HG03039 (cell line): ENCODE results near the gene GZF1.

ENCODE experiments used
- ATAC-seq: cut with Tn5 transposase; IDR thresholded peaks from one replicate; pipeline ENCODE4 v1.9.1; 2021; ENCODE audit warnings: mild to moderate bottlenecking, moderate library complexity; ENCODE audit not compliant: unreplicated experiment

Gene GZF1

DNA sequence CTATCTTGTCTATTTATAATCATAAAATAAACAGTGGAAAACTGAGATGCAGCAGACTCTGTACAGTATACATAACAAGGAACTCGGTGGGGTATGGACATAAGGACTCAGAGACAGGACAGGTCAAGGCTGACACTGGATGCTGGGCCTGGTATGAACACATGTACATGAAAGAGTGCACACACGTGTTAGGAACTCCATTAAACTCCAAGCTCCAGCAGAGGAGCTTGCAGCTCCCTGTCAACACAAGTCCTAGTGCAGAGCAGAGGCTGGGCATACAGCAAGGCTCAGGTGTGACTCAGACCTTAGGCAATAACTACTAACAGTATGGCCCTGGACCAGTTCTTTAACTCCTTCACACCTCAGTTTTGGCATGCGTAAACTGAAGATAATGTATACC, 42.2 kb downstream of the GZF1 start:
- ATAC-seq: no peak

DNA sequence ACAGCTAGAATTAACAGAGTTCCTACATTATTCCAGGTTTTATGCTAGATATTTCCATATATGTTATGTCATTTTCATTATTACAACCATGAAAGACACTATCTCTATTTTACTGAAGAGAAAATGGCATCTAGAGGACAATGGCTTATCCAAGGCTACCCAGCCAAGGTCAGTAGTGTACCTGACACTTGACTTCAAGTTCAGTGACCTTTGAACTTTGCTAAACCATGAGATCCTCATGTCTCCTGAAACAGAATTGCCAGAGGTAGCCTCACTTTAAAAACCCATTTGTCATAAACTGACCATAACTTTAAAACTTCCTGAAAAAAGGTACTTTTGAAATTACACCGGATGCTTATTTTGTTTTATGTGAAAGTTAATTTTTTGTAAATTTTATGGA, 44.9 kb downstream of the GZF1 start:
- ATAC-seq: no peak

DNA sequence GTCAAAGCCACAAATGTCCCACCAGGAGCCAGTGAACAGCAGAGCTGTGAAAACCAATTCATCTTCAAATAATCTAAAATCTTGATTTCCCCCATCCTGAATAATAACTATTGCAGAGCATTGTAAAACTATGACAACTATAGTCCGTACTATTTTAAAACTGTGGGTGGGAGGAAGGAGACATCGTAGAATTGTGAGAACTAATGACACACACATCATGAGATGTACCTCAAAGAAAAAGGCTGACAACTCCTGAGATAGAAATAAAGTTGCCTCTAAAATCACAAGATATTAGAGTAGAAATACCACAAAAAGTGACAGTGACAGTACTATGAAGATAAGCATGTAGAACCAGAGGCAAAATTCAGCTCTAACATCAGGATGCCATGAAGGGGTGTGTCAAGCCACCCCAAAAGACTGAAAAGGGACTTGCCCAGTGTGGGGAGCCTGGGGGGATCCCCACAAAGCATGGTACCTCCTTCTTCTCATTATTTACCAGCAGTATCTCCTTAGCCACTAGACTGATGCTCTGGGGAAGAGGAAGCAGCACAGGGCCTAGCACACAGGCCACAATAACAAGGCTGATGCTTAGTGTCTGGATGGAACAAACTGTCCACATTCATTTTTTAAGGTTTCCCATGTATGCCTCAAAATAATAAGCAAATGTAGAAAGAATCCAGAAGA, 45.9 kb downstream of the GZF1 start:
- peak; percentile 73 for ATAC-seq

DNA sequence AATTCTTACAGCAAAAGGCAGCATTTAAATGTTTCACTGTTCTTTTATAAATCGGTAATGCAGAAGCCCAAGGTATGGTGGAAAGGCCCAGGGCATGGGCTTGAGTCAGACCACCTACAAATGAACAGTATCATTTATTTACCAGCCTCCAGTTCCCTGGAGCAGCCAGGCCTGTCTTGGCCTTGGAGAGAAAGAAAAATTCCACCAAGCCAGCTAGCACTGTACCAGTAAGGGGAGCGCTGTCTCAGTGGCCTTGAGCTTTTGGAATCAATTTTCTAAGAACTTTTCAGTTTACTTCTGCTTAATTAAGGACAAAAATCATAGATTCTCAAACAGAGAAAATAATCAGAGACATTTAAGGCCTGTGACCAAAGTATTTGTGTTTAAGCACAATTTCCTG, 47.0 kb downstream of the GZF1 start:
- ATAC-seq: no peak

DNA sequence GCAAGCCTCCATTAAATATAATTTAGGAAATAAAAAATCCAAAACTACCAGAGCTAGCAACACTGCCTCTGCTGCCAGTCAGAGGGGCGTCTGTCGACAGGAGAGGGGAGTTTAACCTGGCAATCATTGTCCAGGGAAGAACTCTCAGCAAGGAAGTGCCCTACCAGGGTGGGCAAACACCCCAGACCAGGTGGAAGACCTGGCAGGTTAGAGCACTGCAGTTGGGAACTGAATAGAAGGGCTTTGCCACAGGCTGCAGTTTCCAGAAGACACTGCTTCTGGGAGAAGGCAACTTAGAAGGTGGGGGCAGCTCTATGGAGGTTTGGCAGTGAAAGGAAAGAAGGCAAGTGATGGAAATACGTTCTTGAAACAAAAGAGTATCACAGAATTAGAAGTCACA, 47.8 kb downstream of the GZF1 start:
- no peak for ATAC-seq

DNA sequence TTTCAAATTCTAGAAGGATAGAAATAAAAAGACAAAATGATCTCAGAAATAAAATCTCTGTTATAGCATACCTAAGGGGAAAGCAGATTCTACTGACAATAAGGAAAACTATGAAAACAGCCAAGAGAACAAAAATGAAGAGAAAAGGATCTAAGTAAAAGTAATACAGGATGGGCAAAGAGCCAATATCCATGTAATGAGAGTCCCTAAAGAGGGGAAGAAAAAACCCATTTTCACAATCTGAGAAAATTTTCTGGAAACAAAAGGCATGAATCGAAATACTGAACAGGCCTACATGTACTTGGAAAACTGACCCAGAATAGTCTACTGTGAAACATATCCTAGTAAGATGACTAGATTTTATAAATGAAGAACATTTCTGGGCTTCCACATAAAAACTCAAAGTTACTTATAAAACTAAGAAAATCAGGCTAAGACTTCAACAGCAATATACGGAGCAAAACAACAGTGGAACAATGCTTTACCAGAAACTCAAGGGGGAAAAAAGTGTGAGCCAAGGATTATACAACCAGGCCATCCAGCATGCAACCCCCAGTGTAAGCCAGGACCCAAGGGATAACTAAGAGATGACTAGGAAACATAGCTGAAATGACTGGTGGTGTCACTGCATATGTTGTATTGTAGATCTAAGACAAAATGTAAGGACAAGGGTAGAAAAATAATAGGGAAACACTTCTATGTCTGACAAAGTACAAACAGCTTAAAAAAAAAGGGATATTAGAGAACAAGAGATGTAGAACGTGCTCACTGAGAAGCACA, 49.1 kb downstream of the GZF1 start:
- ATAC-seq: no peak

DNA sequence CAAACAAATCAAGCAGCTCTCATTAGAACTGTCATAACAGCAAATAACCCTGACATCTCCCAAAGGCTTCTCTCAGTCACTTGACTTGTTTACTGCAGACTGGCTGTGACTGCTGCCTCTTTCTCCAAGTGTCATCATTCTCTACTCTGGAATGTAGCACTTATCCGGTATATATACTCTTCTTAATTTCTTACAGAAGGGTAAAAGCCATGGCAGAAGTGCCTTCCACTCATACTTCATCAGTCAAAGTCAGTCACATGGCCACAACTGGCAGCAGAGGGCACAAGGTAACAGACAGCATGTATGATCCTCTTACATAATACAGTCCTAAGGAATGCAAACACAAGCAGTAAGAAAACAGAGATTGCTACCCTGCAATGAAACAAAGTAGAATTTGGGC, 50.0 kb downstream of the GZF1 start:
- ATAC-seq: no peak

DNA sequence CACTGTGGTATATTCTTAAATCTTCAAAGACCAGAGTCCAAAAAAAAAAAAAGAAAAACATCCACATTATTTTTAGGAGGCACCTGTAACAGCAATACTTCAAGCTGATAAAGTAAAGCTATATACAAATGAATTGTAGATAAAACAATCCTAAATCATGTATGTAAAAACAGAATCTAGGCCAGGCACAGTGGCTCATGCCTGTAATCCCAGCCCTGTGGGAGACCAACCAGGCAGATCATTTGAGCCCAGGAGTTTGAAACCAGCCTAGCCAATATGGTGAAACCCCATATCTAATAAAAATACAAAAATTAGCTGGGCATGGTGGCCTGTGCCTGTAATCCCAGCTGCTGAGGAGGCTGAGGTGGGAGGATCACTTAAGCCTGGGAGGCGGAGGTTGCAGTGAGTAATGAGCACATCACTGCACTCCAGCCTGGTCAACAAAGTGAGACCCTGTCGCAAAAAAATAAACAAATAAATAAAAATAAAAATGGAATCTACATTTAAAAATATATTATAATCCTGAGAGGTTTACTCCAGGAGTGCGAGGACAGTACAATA, 52.0 kb downstream of the GZF1 start:
- ATAC-seq: no peak

DNA sequence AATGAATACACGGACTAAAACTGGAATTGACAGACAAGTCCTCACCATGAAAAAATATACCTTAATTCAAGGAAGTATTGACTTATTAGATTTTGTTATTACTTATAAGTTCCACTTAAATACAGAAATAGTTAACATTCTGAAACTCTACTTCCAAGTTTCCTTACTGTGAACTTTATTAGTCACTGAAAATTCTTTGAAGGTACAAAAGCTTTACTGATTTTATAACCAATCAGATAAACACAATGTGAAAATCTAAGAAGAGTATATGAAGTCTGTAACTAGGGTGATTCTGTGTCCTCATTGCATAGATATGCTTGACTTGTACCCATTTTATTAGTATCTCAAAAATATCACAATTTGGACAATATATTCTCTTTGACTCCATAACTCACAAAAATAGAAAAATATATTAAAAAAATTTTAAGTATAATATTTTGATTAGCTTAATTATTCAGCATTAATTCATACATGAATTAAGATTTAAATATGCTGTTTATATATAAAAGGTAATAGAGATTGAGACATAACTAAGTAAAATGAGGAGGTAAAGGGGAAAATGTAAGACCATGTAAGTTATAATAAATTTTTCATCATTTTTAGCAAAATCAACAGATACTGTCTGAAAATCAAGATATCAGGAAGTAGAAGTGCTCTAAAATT, 52.7 kb downstream of the GZF1 start:
- ATAC-seq: no peak

DNA sequence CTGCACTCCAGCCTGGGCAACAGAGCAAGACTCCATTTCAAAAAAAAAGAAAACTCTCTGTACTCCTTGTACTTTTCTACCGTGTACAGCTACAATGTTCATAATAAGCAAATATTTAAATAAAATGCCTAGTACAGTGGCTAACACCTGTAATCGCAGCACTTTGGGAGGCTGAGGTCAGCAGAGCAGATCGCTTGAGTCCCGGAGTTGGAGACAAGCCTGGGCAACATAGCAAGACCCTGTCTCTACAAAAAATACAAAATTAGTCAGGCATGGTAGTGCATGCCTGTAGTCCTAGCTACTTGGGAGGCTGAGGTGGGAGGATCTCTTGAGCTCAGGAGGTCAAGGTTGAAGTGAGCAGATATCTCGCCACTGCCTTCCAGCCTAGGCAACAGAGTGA, 53.6 kb downstream of the GZF1 start:
- no peak for ATAC-seq

DNA sequence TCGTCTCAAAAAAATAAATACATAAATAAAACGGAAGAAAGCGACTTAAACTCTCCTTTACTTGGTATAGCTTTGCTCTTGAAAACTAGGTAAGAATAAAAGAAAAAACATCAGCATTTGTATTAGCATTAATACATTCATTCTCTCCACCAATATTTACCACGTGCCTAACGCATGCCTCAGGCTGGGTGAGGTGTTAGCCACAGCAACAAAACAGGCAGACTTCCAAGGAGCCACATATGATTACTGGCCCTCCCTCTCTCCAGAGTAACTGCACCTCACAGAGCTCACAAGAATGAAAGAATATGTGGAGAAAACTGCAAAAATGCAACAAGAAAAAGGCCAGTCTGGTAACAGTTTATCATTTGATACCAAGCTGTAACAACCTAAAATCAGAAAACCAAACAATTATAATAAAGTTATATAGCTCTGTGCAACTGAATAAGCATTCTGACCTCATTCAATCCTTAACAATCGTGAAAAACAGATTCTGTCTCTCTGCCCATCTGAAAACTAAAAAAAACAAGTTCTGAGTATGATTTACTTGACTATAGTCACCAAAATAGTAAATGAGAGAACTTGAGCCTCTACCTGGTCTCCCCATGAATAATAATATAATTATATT, 54.1 kb downstream of the GZF1 start:
- no peak for ATAC-seq

DNA sequence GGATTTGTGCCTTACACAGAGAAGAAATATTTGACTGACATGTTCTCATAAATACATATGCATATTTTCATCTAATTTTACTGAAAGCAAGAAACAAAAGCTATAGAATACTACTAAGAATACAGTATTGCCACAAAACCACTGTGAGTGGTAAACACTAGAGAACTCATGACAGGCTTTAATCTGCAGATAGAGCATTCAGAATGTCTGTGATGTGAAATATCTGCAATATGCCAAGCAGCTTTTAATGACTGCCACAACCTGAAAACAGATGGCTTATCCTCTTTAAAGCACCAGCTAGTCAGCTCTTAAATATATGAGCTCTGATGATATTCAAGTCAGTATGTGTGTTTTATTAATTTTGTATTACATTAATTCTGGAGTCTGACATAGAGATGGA, 55.9 kb downstream of the GZF1 start:
- ATAC-seq: no peak

DNA sequence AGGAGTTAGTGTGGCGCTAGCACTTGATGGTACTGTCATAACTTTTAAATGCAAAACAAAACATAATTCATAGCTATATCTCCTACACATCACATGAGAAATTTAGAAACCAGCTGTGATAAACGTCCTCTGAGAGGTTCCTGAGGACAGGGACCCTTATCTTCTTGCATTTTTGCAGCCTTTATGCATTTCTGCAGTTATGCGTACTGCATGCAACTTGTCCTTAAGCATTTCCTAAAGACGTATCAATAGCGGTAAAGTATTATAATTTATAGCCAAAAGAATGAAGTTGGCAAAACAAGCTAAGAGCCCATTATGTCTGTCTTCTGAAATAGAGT, 57.6 kb downstream of the GZF1 start:
- ATAC-seq: no peak

DNA sequence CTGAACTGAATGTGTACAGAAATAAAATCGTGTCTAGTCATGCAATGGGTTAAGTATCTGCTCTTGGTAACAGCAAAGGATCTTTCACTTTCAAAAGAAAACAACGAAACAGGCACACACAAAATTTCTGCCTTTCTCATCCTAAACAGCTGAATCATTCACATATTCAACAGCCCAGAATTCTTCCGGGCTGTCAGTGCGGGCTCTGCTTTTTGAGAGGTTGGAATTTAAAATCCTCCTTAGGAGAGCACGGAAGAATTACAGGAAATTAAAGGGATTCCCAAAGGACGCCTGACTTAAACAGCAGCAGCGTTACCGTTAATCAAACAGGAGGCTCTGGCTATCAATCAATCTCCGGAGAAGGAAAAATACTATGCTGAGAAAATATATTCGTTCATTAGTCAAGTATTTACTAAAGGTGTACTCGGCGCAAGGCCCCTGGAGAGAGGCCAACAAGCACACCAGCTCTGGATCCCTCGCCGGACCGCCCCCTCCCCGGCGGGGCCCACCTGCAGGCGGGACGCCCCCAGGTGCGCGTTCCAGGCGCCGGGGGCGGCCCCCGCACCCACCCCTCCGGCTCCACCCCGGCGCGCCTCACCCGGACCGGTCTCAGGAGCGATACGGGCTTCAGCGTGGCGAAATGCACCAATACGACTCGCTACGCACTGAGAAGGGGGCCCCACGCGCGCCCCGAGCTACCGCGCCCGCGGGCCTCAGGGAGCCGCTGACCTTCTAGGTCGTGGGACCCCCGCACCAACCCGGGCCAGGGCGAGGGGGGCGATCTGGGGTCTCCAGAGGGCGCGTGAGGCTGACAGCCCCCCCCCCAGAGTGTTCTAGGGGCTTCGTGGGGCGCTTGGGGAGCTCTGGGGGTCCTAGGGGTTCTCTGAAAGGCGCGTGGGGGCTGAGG, 58.3 kb downstream of the GZF1 start:
- no peak for ATAC-seq

DNA sequence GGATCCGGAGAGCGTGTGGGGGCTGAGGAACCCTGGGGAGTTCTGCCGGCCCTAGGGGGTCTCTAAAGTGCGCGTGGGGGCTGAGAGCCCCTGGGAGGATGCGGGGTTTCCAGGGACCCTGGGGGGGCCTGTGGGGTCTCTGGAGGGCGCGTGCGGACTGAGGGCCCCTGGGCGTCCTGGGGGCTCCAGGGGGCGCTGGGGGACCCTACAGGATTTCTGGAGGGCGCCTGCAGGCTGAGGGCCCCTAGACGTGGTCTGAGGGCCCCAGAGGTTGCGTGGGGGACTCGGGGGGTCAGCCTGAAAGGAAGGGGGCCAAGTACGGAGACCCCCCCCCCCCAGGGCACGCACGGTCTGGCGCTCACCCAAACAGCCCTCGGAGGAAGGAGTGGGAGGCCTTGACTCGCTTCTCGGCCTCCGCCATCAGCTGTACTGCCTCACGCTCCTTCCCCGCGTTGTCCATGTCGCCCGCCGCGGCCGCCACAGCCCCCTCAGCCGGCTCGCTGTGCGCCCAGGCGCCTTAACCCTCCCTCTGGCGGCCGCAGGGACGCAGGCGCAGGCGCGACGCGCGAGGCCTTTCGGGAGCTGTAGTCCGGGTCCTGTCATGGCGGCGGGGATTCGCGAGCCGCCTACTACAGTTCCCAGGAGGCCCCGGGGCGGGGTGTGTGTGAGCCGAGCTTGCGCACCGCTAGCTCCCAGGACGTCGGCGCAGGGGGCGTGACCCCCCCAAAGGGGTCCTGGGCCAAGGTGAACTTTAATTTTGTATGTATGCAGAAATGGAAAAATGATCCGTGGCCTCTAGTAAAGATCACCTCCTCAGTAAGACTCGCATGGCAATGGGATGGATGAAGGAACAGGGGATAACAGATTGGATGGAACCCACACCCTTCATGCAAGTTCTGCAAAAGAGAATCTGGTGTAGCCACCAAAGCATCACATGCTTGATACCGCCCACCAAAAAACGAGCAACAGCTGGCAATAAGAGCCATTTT, 59.3 kb downstream of the GZF1 start, which contains the start of gene NAPB:
Gene NAPB, minus strand, starts transcription at position 546 of the 989 bp plus-strand sequence. Its CDS starts 86 bp downstream, at position 460.
- ATAC-seq: peak; percentile 96
